Gastrocnemius medialis (tissue), 4 donors: Measurements from ENCODE around the gene GPATCH2. TPM values are rescaled to one million over a fixed set of nuclear protein-coding genes. Genes with fewer than 3 reads are reported as not detected.

Experiments
- ATAC-seq, 2 donors: fragments of 150-250 bp; one replicate each; pipeline ENCODE4 v1.9.1; 2016
- DNase-seq, 2 donors: peaks; one replicate each; pipeline ENCODE4 v3.0.0-alpha.2; 2019
- H3K27ac ChIP-seq, 4 donors: fragments of 200-600 bp; sonication (generic); 1 replicate in 1 of 4; 2 replicates in 3 of 4; pipeline ENCODE4 v1.5.1; 2016 to 2018; ENCODE audit warnings: mild to moderate bottlenecking in 2 of 4, moderate library complexity in 1 of 4
- H3K27me3 ChIP-seq, 3 donors: fragments of 200-600 bp; sonication (generic) in 2 of 3; 1 replicate in 1 of 3; 2 replicates in 2 of 3; pipeline versions ENCODE4 v1.5.1 to v1.6.0; 2016 to 2019; ENCODE audit warnings: mild to moderate bottlenecking in 1 of 3, moderate library complexity in 1 of 3
- H3K36me3 ChIP-seq, 2 donors: fragments of 200-600 bp; sonication (generic) in 1 of 2; one replicate each; pipeline ENCODE4 v1.5.1; 2017 to 2018
- H3K4me1 ChIP-seq, 2 donors: fragments of 200-600 bp; sonication (generic) in 1 of 2; one replicate each; pipeline ENCODE4 v1.5.1; 2016 to 2017; ENCODE audit warnings: mild to moderate bottlenecking in 2 of 2
- H3K4me3 ChIP-seq, 4 donors: fragments of 200-600 bp; sonication (generic) in 3 of 4; 1 replicate in 1 of 4; 2 replicates in 3 of 4; pipeline ENCODE4 v1.5.1; 2016 to 2019; ENCODE audit warnings: mild to moderate bottlenecking in 2 of 4
- H3K9me3 ChIP-seq, 3 donors: fragments of 200-600 bp; sonication (generic) in 2 of 3; 1 replicate in 1 of 3; 2 replicates in 2 of 3; pipeline ENCODE4 v1.5.1; 2016 to 2019
- POLR2A ChIP-seq, 2 donors: fragments of 450-650 bp; IDR thresholded peaks; one replicate each; pipeline ENCODE4 v1.6.1; 2017; ENCODE audit warnings: antibody characterized with exemption in 2 of 2, mild to moderate bottlenecking in 2 of 2, moderate library complexity in 2 of 2
- in situ Hi-C, 4 donors: fragments of 200-750 bp; cut with MboI; loops; one replicate each; pipeline versions ENCODE4 v1.15.0 to v1.8.0; 2017; ENCODE audit warnings: low sequenced_read_pairs in 4 of 4
- intact Hi-C: fragments of 100-400 bp; cut with DNase I; formaldehyde crosslinking; loops from one replicate; pipeline ENCODE4 v1.15.1; 2023; ENCODE audit warnings: low total_unique reads
- total RNA-seq, 4 donors: library from RNA; depleted of rRNA; stranded (reverse); fragments of >200 nt; gene quantifications; one replicate each; pipeline versions ENCODE4 v1.1.0 to v1.2.3, GENCODE V29; 2016
- TF ChIP-seq, protein P1 (sequence below), 5 experiments: fragments of 450-650 bp in 3 of 5; fragments of 200-600 bp in 2 of 5; sonication (generic) in 2 of 5; IDR thresholded peaks in 4 of 5; conservative IDR thresholded peaks in 1 of 5; 1 replicate in 4 of 5; 2 replicates in 1 of 5; pipeline ENCODE4 v1.5.1; 2016 to 2019; ENCODE audit warnings: antibody characterized with exemption in 5 of 5, mild to moderate bottlenecking in 3 of 5, moderate library complexity in 3 of 5

GPATCH2 gene
- total RNA-seq, 4 donors from 2014 or later: 3.6 to 9.3 (median 6.9) TPM

DNA sequence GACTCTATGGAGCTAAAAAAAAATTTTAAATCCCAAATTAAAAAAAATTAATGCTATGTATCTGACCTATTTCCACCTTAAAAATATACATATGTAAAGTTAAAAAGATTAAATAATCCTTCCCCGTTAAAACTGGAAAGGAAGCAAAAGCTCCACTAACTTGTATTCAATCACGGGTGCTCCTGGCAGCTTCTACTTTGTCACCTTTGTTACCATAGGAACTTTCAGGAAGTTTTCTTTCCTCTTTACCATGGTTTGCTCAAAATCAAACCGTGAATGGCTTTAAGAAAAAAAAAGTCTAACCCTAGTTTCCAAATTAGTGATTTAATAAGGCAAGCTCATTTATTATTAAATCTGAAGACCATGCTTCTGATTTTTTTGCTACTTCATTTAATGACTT, 3.5 kb downstream of the GPATCH2 start:
- no peak for ATAC-seq
- Histone ChIP-seq H3K27ac (no peak overlapping the region), H3K4me3 (no peak overlapping the region), H3K36me3 (no peaks in the 10 kb centered on the region), H3K27me3 (no peaks in the 10 kb centered on the region), H3K4me1 (peaks cover 4 to 19% of the 10 kb centered on the region in 2 donors), H3K9me3 (no peaks in the 10 kb centered on the region)
- DNase-seq: no peak
- in situ Hi-C loops (no loop called here), intact Hi-C loops (no loop called here)
- TF ChIP-seq, protein P1, sequence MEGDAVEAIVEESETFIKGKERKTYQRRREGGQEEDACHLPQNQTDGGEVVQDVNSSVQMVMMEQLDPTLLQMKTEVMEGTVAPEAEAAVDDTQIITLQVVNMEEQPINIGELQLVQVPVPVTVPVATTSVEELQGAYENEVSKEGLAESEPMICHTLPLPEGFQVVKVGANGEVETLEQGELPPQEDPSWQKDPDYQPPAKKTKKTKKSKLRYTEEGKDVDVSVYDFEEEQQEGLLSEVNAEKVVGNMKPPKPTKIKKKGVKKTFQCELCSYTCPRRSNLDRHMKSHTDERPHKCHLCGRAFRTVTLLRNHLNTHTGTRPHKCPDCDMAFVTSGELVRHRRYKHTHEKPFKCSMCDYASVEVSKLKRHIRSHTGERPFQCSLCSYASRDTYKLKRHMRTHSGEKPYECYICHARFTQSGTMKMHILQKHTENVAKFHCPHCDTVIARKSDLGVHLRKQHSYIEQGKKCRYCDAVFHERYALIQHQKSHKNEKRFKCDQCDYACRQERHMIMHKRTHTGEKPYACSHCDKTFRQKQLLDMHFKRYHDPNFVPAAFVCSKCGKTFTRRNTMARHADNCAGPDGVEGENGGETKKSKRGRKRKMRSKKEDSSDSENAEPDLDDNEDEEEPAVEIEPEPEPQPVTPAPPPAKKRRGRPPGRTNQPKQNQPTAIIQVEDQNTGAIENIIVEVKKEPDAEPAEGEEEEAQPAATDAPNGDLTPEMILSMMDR (IDR thresholded peaks at IDR 0.05 in 4 of 5, conservative IDR thresholded peaks at IDR 0.05 in 1 of 5): no peak
- TF ChIP-seq POLR2A (IDR thresholded peaks at IDR 0.05): no peak

DNA sequence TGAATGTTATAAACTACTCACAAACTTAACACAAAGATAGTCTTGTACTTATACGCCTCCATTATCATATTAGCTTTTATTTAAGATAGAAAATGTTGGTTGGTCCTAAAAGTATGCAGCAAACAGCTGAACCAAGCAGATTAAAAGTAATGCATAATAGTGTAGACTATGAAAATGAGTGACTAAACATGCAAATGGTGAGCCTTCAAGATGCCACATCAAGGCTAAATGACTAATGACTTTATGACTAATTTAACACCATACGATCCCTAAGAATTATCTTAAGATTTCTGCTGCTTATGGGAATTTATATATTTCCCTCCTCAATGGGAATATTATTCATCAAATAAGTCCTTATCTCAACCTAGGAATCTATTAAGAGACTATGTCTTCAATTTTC, 4.6 kb downstream of the GPATCH2 start:
- Histone ChIP-seq H3K27me3 (no peaks in the 10 kb centered on the region), H3K27ac (no peak overlapping the region), H3K4me1 (peaks cover 0 to 14% of the 10 kb centered on the region in 2 donors), H3K4me3 (no peak overlapping the region), H3K9me3 (no peaks in the 10 kb centered on the region), H3K36me3 (no peaks in the 10 kb centered on the region)
- ATAC-seq (no peak), DNase-seq (no peak)
- in situ Hi-C loops (no loop called here), intact Hi-C loops (no loop called here)
- TF ChIP-seq, protein P1 (IDR thresholded peaks at IDR 0.05 in 4 of 5, conservative IDR thresholded peaks at IDR 0.05 in 1 of 5): no peak
- no peak for TF ChIP-seq POLR2A (IDR thresholded peaks at IDR 0.05)

DNA sequence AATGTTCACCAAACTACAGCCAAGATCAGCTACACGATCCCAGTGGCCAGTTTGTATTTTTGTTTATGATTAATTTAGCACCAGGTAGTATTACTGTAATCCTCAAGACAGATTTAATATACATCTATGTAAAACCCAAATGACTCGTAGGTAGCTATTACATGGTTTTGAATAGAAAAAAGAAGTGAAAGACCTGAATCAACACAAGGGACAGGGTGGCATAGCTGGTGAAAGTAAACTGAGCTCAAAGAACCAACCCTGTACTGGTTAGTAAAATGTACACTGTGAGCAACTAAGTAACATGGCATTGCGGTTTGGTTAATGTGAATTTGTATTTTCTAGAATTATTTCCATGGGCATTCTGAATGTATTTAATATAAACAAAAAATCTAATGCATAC, 8.8 kb downstream of the GPATCH2 start:
- no peak overlapping the region for H3K27ac ChIP-seq
- DNase-seq (no peak), ATAC-seq (no peak)
- no peak overlapping the region for H3K4me3 ChIP-seq
- H3K4me1 ChIP-seq: no peaks in the 10 kb centered on the region
- in situ Hi-C loops: no loop called here
- H3K9me3 ChIP-seq: no peaks in the 10 kb centered on the region
- no peaks in the 10 kb centered on the region for H3K27me3 ChIP-seq
- TF ChIP-seq, protein P1 (IDR thresholded peaks at IDR 0.05 in 4 of 5, conservative IDR thresholded peaks at IDR 0.05 in 1 of 5): no peak
- no peak for TF ChIP-seq POLR2A (IDR thresholded peaks at IDR 0.05)
- peaks cover 0 to 7% of the 10 kb centered on the region in 2 donors for H3K36me3 ChIP-seq
- intact Hi-C loops: no loop called here

DNA sequence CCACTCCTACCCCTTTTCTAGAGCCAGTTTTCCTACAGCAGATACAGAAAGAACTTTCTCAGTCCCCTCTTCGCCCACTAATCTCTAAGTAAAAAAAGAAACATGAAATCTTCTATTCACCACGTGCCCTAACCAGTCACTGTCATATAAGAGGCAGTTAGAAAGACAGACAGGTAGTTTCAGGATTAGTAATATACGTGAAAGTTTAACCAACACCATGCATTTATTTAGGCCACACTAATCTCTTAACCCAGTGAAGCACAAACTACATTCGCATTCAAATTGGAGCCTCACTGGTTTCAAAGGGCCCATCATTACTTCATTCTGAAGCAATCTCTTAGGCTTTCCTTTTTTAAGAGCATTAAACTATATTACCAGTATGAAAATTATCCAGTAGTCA, 10.1 kb downstream of the GPATCH2 start:
- Histone ChIP-seq H3K9me3 (no peaks in the 10 kb centered on the region), H3K27ac (no peak overlapping the region), H3K4me1 (no peaks in the 10 kb centered on the region), H3K36me3 (peaks cover 0 to 7% of the 10 kb centered on the region in 2 donors), H3K4me3 (no peak overlapping the region), H3K27me3 (no peaks in the 10 kb centered on the region)
- DNase-seq (no peak), ATAC-seq (no peak)
- in situ Hi-C loops: no loop called here
- TF ChIP-seq, protein P1 (IDR thresholded peaks at IDR 0.05 in 4 of 5, conservative IDR thresholded peaks at IDR 0.05 in 1 of 5): no peak
- intact Hi-C loops: no loop called here

DNA sequence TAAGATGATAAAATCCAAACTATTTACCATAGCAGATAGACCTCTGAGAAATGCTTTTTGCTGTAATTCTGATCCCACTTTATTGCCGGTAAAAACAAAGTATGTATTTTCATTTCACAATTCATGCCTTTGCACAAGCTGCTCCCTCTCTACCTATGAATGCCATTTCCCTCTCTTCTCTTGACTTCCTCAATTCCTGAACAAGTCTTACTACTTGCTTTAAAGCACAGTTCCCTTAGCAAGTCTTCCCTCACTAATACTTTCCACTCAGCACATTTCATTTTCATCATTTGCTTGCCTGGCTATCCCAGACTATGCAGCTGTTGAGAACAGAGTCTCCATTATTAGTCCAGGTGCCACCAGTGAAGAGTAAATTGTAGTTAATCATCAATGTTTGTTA, 13.8 kb downstream of the GPATCH2 start:
- H3K4me3 ChIP-seq: no peak overlapping the region
- peaks cover 0 to 7% of the 10 kb centered on the region in 2 donors for H3K36me3 ChIP-seq
- DNase-seq (no peak), ATAC-seq (no peak)
- in situ Hi-C loops: no loop called here
- intact Hi-C loops: no loop called here
- no peaks in the 10 kb centered on the region for H3K9me3 ChIP-seq
- H3K27ac ChIP-seq: no peak overlapping the region
- no peak for TF ChIP-seq POLR2A (IDR thresholded peaks at IDR 0.05)
- TF ChIP-seq, protein P1 (IDR thresholded peaks at IDR 0.05 in 4 of 5, conservative IDR thresholded peaks at IDR 0.05 in 1 of 5): no peak
- H3K4me1 ChIP-seq: no peaks in the 10 kb centered on the region
- H3K27me3 ChIP-seq: no peaks in the 10 kb centered on the region
